Tibial nerve (tissue), 3 donors: ENCODE data around the gene ZNF789.

Experiments used
- POLR2A ChIP-seq, 2 donors: fragments of 450-650 bp; IDR thresholded peaks; one replicate each; pipeline ENCODE4 v1.6.1; 2017; ENCODE audit warnings: antibody characterized with exemption in 2 of 2, mild to moderate bottlenecking in 2 of 2, moderate library complexity in 2 of 2
- TF ChIP-seq, protein P1 (sequence below), 5 experiments: fragments of 200-600 bp in 3 of 5; fragments of 450-650 bp in 2 of 5; sonication (generic) in 3 of 5; IDR thresholded peaks; one replicate each; pipeline ENCODE4 v1.5.1; 2016 to 2019; ENCODE audit warnings: antibody characterized with exemption in 5 of 5, mild to moderate bottlenecking in 3 of 5, moderate library complexity in 2 of 5

GRCh38 chr7:99485094-99485493 lies 12.4 kb downstream of the ZNF789 start:
- TF ChIP-seq, protein P1, sequence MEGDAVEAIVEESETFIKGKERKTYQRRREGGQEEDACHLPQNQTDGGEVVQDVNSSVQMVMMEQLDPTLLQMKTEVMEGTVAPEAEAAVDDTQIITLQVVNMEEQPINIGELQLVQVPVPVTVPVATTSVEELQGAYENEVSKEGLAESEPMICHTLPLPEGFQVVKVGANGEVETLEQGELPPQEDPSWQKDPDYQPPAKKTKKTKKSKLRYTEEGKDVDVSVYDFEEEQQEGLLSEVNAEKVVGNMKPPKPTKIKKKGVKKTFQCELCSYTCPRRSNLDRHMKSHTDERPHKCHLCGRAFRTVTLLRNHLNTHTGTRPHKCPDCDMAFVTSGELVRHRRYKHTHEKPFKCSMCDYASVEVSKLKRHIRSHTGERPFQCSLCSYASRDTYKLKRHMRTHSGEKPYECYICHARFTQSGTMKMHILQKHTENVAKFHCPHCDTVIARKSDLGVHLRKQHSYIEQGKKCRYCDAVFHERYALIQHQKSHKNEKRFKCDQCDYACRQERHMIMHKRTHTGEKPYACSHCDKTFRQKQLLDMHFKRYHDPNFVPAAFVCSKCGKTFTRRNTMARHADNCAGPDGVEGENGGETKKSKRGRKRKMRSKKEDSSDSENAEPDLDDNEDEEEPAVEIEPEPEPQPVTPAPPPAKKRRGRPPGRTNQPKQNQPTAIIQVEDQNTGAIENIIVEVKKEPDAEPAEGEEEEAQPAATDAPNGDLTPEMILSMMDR (IDR thresholded peaks at IDR 0.05): no peak
- TF ChIP-seq POLR2A (IDR thresholded peaks at IDR 0.05): no peak
